Eye (tissue), 1 donor: ENCODE data around the gene NFKBIL1.
"Not testable (repeated sequence)": the region's sequence is repeated elsewhere in the genome, so short reads cannot be mapped to it uniquely, and the experiment has no call there.

Experiments used
- DNase-seq: peaks from one replicate; pipeline ENCODE4 v3.0.0-alpha.2; 2015

Gene NFKBIL1

DNA sequence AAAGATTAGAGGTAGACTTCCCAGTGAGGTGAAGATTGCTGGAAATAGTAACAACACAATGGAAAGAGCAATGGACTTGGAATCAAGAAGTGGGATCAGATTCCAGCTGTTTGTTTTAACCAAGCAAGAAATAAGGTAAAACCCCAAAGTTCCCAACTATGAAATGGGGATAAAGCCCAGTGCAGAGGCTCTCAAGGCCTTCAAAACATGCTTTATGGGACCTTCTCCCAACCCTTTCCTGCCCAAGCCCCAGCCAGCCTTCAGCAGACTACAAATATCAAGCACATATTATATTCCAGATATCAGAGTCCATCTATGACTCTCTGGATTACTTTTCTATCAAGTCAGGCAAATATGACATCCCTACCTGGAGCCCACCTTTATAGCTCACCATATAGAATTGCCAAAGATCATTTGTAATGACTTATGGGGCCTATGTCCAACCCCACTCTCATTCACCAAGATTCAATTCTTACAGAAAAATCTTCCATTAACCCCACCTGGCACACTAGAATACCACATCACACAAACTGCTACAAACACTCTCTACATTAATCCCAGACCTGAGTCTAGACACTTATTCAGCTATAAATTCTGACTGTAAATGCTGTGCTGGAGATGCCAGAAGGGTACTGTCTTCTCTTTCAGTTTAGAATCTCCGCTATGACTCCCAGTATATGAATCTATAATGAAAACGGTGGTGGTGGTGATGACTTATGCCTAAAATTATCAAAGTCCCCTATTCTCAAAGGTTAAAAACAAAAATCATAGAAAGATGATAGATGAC, 11.7 kb upstream of the NFKBIL1 start:
- DNase-seq = no peak

- DNase-seq = no peak
Measured at GRCh38 chr6:31538805-31539400, 8.5 kb upstream of the NFKBIL1 start.

DNA sequence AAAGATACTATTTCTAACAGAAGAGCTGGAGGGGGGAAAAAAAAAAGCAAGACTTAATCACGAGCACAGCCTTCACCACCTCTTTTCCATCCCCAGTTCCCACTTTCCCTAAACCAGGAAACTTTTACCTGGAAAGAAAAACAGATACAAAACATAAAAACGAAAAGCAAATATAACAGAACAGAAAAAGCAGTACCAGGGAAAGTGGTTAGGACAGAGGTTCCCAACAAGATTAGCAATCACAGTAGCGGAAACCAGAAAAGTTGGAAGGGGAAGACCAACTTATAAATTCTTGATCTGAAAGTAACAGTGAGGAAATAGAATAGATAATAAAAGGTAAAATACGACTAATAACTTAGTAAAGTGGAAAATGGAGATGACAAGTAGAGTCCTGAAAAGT, 6.8 kb upstream of the NFKBIL1 start:
- no peak for DNase-seq

DNA sequence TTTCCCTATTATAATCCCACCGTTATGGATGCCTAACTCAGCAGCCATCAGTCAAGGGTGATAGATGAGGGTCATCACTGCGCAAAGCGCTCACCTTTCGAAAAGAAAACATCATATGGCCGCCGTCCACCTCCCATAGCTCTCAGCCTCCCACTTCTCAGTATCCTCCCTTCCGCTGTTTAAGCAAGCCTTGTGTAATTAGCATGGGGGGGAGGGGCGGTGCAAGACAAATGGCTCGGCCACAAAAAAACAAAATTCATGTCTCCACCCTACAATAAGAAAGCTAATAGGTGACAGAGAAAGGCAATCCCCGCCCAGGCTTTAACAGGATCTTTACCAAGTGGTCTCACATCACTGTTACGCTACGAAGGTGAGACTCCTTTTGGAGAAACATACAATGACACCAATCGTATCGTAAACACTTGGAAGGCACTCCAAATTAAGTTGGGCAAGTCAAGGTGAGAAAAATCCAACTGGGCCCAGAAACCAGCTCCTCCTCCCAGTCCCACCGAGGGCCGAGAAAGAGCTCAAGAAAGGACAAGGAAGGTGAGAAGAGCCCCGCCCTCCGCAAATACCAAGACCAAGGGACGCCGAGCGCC, 6.2 kb upstream of the NFKBIL1 start:
- no peak for DNase-seq

- peak; percentile 99 for DNase-seq
Measured at GRCh38 chr6:31541658-31542521, 5.5 kb upstream of the NFKBIL1 start, which contains the start of gene DDX39B. DDX39B (minus strand) TSS chr6:31542003; CDS start chr6:31540532, 1,471 bp downstream.

DNA sequence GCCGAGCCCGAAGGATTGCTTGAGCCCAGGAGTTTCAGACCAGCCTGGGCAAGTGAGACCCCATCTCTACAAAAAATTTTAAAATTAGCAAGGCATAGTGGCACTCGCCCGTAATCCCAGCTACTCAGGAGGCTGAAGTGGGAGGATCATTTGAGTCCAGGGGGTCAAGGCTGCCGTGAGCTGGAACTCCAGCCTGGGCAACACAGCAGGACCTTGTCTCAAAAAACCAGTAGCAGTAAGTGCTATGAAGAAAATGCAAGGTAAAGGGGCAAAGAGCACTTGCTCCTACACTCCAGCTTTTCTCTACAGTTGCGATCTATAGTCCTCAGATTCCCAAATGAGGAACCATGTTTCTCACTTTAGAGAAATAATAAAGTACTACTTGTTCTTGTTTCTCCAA, 3.8 kb upstream of the NFKBIL1 start:
- DNase-seq = no peak

GRCh38 chr6:31544676-31545075, 2.7 kb upstream of the NFKBIL1 start:
- no peak for DNase-seq

GRCh38 chr6:31545291-31545690, 2.1 kb upstream of the NFKBIL1 start:
- DNase-seq = no peak

GRCh38 chr6:31546339-31546957, 960 bp upstream of the NFKBIL1 start, which contains the start of gene ATP6V1G2:
ATP6V1G2 (minus strand) TSS chr6:31546608; CDS start chr6:31546559, 49 bp downstream.
- peak; percentile 97 for DNase-seq

- DNase-seq = no peak
Measured at GRCh38 chr6:31547727-31548543, 527 bp downstream of the NFKBIL1 start.

GRCh38 chr6:31548544-31548873, 1.1 kb downstream of the NFKBIL1 start:
- DNase-seq = no peak

DNA sequence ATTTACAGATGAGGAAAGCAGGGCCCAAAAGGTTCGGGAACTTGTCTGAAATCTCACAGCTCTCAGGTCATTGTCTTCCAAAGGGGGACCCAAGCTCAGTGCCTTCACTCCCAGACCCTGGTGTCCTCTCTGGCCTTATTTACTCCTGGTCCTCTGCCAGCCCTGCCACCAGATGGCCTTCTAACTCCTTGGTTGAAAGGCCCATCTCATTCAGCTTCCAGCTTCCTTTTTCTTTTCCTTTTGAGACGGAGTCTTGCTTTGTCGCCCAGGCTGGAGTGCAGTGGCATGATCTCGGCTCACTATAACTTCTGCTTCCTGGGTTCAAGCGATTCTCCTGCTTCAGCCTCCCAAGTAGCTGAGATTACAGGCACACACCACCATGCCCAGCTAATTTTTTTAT, 4.0 kb downstream of the NFKBIL1 start:
- not testable (repeated sequence) for DNase-seq

DNA sequence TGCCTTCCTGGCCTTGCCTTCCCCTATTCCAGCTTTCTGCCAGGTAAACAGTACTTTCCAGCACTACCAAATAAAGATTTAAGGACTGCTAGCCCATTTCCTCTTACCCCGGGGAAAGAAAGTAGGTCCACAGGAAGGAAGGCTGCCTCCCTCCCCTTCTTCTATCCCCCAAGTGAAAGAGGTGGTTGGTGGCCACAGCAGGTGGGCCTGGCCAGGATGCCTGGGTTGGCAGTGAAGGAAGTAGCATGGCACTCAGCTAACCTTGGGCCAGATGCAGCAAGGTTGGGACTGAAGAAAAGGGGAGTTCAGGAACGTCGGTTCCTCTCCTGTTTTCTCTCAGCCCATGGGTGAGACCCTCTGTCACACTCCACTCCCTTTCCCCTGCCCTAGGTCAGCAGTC, 8.9 kb downstream of the NFKBIL1 start:
- no peak for DNase-seq

DNA sequence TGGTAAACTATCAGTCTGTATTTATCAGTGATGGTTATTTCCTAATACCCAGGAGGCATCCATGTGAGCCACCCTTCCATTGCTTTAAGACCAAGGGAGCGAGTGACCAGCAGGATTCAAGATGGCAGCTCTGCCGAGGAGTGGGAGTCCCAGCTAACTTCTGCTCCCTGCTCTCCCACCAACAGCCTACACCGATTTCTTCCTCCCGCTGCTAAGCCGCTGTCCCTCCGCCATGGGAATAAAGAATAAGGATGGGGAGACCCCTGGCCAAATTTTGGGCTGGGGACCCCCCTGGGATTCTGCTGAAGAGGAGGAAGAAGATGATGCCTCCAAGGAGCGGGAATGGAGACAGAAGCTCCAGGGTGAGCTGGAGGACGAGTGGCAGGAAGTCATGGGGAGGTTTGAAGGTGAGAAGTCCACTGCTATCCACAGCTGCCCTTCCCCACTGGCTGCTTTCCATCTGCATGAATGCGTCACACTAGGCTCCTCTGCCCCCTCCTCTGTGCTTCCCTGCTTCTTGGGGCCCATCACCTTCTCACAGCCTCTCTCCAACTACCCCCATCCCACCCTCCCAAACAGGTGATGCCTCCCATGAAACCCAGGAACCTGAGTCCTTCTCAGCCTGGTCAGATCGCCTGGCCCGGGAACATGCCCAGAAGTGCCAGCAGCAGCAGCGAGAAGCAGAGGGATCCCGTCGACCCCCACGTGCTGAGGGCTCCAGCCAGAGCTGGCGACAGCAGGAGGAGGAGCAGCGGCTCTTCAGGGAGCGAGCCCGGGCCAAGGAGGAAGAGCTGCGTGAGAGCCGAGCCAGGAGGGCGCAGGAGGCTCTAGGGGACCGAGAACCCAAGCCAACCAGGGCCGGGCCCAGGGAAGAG, 10.3 kb downstream of the NFKBIL1 start:
- DNase-seq = no peak

GRCh38 chr6:31558318-31558625, 10.9 kb downstream of the NFKBIL1 start:
- DNase-seq = no peak

- no peak for DNase-seq
Measured at GRCh38 chr6:31558631-31559500, 11.5 kb downstream of the NFKBIL1 start.

GRCh38 chr6:31559606-31559957, 12.2 kb downstream of the NFKBIL1 start:
- no peak for DNase-seq

DNA sequence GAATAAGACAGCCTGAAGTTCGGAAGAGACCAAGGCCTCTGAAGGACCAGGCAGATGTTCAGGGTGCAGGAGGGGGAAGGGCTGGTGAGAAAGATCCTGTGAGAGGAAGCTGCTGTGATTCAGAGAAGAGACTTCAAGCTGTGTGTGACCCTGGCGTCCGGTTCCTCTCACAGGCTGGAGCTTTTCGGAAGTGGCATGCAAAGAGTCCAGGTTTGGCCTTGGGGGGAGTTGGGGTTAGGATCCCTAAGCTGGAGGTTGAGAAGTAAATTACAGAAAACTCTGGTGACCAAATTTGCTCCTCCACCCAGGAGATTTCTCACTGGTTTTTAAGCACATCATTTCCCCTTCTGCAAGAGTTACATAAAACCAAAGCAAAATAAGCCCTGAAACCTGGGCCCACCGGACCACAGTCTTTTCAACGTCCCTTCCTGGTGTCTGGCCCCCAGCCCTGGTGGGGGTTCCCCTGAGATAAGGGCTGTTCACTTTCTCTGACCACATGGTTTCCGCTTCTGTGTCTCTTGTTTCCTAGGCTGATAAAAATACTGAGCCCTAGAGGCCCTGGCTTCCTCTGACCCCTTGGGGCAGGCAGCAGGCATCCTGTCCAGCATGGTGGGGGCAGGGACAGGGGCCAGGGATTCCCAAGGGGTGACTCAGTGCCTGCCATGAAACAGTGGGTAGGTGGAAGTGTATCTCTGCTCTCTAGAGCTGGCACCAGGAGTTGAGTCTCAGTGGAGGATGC, 12.7 kb downstream of the NFKBIL1 start:
- no peak for DNase-seq

DNA sequence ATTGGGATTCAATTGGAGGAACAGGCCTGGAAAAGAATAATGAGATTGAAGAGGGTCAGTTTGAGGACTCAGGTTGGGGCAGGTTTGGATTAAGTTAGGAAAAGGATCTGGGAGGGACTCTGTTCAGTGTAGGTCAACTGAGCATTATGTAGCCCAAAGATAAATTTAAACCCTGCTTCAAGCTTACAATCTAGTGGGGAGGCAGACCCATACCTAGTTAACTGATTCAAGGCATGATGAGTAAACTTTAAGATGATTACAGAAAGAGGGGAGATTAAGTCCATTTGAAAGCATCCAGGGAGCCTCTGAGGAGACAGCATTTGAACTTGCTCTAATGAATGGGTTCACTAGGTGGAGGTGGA, 13.3 kb downstream of the NFKBIL1 start:
- no peak for DNase-seq
